Measurements from ENCODE around the gene NPAS3. TPM values are rescaled to one million over a fixed set of nuclear protein-coding genes. Genes with fewer than 3 reads are reported as not detected.

NPAS3 gene
- total RNA-seq, 2 donors from 2014 or later, result 1.1 to 1.8 TPM

DNA sequence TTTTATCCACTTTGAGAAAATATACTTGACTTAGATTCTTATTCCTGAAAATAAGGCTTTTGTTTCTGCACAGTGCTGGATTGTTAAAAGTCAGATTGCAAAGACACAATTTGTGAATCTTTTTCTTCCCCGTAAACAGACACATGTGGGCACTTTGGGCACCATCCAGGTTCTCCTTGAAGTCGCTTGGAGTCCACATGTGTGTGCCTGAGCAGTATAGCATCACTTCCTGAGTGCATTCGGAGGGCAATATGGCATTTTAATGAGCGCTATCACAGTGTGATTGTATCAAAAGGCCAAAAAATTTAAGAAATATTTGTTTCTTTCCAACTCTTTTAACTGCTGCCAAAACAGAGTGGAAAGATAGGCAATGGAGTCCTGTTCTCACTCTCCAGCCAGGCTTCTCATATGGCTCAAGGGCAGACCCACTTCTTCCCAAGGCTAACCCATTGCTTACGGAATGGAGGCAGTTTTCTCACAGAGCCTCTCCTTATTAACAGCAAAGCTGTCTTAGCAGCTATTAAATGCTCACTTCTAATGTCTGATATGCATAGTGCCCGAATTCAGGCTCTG lies 615.1 kb downstream of the NPAS3 start:
- TF ChIP-seq POLR2AphosphoS5 (IDR thresholded peaks at IDR 0.05), result no peak
- TF ChIP-seq, protein P1, sequence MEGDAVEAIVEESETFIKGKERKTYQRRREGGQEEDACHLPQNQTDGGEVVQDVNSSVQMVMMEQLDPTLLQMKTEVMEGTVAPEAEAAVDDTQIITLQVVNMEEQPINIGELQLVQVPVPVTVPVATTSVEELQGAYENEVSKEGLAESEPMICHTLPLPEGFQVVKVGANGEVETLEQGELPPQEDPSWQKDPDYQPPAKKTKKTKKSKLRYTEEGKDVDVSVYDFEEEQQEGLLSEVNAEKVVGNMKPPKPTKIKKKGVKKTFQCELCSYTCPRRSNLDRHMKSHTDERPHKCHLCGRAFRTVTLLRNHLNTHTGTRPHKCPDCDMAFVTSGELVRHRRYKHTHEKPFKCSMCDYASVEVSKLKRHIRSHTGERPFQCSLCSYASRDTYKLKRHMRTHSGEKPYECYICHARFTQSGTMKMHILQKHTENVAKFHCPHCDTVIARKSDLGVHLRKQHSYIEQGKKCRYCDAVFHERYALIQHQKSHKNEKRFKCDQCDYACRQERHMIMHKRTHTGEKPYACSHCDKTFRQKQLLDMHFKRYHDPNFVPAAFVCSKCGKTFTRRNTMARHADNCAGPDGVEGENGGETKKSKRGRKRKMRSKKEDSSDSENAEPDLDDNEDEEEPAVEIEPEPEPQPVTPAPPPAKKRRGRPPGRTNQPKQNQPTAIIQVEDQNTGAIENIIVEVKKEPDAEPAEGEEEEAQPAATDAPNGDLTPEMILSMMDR (IDR thresholded peaks at IDR 0.05), result no peak

DNA sequence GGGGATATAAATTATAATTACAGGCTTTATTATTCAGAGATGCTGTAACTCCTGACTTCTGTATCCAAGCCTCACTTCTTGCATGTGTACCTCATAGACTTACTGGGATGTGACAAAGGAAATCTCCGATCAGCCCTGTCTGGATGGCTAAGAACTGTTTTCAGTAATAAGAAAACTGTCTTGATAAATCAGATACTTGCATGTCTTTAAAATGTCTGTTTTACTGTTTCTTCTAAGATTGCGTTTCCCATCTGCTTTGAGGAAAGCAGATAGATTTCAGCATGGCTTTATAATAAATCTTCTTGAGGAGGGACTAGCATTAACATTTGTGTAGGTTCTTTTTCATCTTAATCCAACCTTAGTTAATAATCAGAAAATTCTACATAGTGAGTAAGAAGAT lies 616.3 kb downstream of the NPAS3 start:
- no peak for DNase-seq (ENCODE audit: low spot score)
- 77% methylated on average over 2 of the region's 2 CpGs for WGBS
- no peaks in the 10 kb centered on the region for H3K36me3 ChIP-seq
- TF ChIP-seq POLR2AphosphoS5 (IDR thresholded peaks at IDR 0.05) (no peak), POLR2A (IDR thresholded peaks at IDR 0.05) (no peak)
- TF ChIP-seq, protein P1 (IDR thresholded peaks at IDR 0.05), result no peak
- no peaks in the 10 kb centered on the region for H3K9me3 ChIP-seq
- no peak overlapping the region for H3K4me3 ChIP-seq
- intact Hi-C loops (cut with DNase I), result no loop called here
- H3K27me3 ChIP-seq (replicated peaks; ENCODE audit: insufficient read depth), result no peaks in the 10 kb centered on the region
- H3K4me1 ChIP-seq (replicated peaks), result no peaks in the 10 kb centered on the region
- no peak overlapping the region for H3K27ac ChIP-seq

More for the DNA sequence above, 615.1 kb downstream of the NPAS3 start:
- DNase-seq (ENCODE audit: low spot score), result no peak
- H3K27me3 ChIP-seq (replicated peaks; ENCODE audit: insufficient read depth), result no peaks in the 10 kb centered on the region
- no peaks in the 10 kb centered on the region for H3K9me3 ChIP-seq
- H3K4me1 ChIP-seq (replicated peaks), result no peaks in the 10 kb centered on the region
- H3K4me3 ChIP-seq, result no peak overlapping the region
- intact Hi-C loops (cut with DNase I), result no loop called here
- H3K36me3 ChIP-seq, result no peaks in the 10 kb centered on the region
- H3K27ac ChIP-seq, result no peak overlapping the region
- WGBS, result 52% methylated on average over 6 of the region's 6 CpGs

DNA sequence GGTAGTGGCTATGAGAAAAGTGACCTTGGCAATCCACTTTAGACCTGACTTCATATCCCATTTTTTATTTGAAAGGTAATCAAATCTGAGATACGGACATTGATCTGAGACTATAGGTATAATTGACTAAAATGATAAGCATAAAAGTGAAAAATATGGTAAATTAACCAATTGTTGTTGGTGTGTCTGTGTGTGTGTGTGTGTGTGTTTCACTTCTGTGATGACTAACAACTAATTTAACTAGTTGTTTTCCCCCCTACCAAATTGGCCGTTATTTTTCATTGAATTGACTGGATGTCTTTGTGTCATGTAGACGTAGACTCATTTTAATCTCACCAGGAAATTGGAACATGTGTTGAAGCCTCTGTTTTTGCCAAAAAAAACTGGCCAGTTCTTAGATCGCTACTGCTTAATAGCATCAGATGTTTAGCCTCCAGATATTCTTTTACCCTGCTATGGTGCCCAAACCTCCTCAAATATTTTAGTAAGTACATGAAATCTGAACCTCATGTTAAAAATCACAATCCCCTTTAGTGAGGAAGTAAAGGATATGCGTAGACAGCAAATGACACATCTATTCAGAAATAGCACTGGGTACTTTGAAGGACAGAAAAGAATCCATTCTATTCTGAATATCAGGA lies 617.2 kb downstream of the NPAS3 start:
- Histone ChIP-seq H3K4me3 (no peak overlapping the region), H3K27me3 (replicated peaks; ENCODE audit: insufficient read depth) (no peaks in the 10 kb centered on the region), H3K27ac (no peak overlapping the region), H3K36me3 (no peaks in the 10 kb centered on the region), H3K9me3 (no peaks in the 10 kb centered on the region), H3K4me1 (replicated peaks) (no peaks in the 10 kb centered on the region)
- TF ChIP-seq POLR2A (IDR thresholded peaks at IDR 0.05) (no peak), POLR2AphosphoS5 (IDR thresholded peaks at IDR 0.05) (no peak)
- TF ChIP-seq, protein P1 (IDR thresholded peaks at IDR 0.05), result no peak
- 74% methylated on average over 5 of the region's 5 CpGs for WGBS
- intact Hi-C loops (cut with DNase I), result no loop called here
- no peak for DNase-seq (ENCODE audit: low spot score)

DNA sequence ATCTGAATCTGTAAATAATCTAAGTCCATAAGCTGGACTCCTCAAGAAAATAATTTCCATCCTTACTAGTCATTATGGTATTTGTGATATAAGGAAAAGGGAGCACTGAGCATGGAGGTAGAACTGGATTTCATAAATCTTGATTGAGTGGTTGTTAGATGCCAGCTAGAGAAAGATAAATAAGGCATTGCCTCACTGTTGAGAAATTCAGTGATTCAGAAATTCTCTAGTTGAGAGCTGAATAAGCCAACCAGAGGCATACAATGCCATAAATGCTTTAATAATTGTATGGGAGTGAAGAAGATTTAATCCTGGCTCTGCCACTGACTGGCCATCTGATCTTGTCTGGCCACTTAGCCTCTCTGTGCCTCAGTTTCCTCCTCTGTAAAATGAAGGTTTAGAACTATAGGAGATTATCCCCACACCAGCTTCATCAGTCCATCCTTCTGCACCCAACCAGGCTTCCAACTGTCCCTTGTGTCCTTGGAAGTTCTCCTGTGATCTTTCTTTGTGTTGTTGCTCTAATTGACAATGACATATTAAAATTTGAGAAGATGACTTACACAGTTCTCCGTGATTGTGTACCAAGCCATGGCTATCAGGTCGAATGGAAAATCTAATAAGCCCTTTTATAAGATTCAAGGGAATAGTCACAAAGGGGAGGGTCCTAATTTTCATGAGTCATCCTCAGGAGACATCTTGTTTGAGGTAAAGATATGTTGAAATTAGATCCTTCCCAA lies 617.9 kb downstream of the NPAS3 start:
- no peaks in the 10 kb centered on the region for H3K27me3 ChIP-seq (replicated peaks; ENCODE audit: insufficient read depth)
- DNase-seq (ENCODE audit: low spot score), result no peak
- TF ChIP-seq POLR2AphosphoS5 (IDR thresholded peaks at IDR 0.05) (no peak), POLR2A (IDR thresholded peaks at IDR 0.05) (no peak)
- TF ChIP-seq, protein P1 (IDR thresholded peaks at IDR 0.05), result no peak
- no peak overlapping the region for H3K4me3 ChIP-seq
- intact Hi-C loops (cut with DNase I), result no loop called here
- WGBS, result 96% methylated on average over 2 of the region's 2 CpGs
- no peaks in the 10 kb centered on the region for H3K36me3 ChIP-seq
- H3K9me3 ChIP-seq, result no peaks in the 10 kb centered on the region
- H3K27ac ChIP-seq, result no peak overlapping the region
- no peaks in the 10 kb centered on the region for H3K4me1 ChIP-seq (replicated peaks)
